Thoracic aorta (tissue), 2 donors: ENCODE results near the gene PQBP1. TPM values are rescaled to one million over a fixed set of nuclear protein-coding genes. Genes with fewer than 3 reads are reported as not detected.

Source experiments
- ATAC-seq: fragments of 150-250 bp; one replicate; pipeline ENCODE4 v1.8.0; 2017; ENCODE audit warnings: low read depth; ENCODE audit not compliant: insufficient number of reproducible peaks, low FRiP score
- DNase-seq: peaks from one replicate; pipeline ENCODE4 v3.0.0-alpha.2; 2020; ENCODE audit warnings: low spot score
- H3K27ac ChIP-seq, 2 donors: fragments of 200-600 bp; sonication (generic); 1 replicate in 1 of 2; 2 replicates in 1 of 2; pipeline ENCODE4 v1.5.1; 2016; ENCODE audit warnings: mild to moderate bottlenecking in 2 of 2, moderate library complexity in 2 of 2
- H3K27me3 ChIP-seq: fragments of 200-600 bp; sonication (generic); replicated peaks from 2 replicates; pipeline ENCODE4 v1.6.0; 2016; ENCODE audit warnings: mild to moderate bottlenecking; ENCODE audit not compliant: insufficient read depth
- H3K36me3 ChIP-seq: fragments of 200-600 bp; sonication (generic); one replicate; pipeline ENCODE4 v1.5.1; 2016
- H3K4me1 ChIP-seq, 2 donors: fragments of 200-600 bp; sonication (generic); 1 replicate in 1 of 2; 2 replicates in 1 of 2; pipeline versions ENCODE4 v1.5.1 to v1.6.0; 2016; ENCODE audit warnings: low read depth in 2 of 2, mild to moderate bottlenecking in 1 of 2; ENCODE audit not compliant: control insufficient read depth in 1 of 2
- H3K4me3 ChIP-seq: fragments of 200-600 bp; sonication (generic); 2 replicates; pipeline ENCODE4 v1.5.1; 2016; ENCODE audit warnings: mild to moderate bottlenecking
- H3K9me3 ChIP-seq: fragments of 200-600 bp; sonication (generic); 2 replicates; pipeline ENCODE4 v1.5.1; 2016
- CTCF ChIP-seq: fragments of 200-600 bp; sonication (generic); IDR thresholded peaks from one replicate; pipeline ENCODE4 v1.5.1; 2019; ENCODE audit warnings: antibody characterized with exemption
- total RNA-seq, 2 donors: library from RNA; depleted of rRNA; stranded (reverse); fragments of >200 nt; gene quantifications; one replicate each; pipeline versions ENCODE4 v1.1.0 to v1.2.3, GENCODE V29; 2016

Gene PQBP1
- total RNA-seq, 2 donors from 2014 or later = 37.5 to 60.2 TPM

- H3K4me1 ChIP-seq = peaks cover 0 to 5% of the 10 kb centered on the region in 2 donors
- no peak overlapping the region for H3K4me3 ChIP-seq
- DNase-seq (no peak), ATAC-seq (no peak)
- H3K9me3 ChIP-seq = no peaks in the 10 kb centered on the region
- H3K27ac ChIP-seq = no peak overlapping the region
- TF ChIP-seq CTCF = no peak
- H3K36me3 ChIP-seq = no peaks in the 10 kb centered on the region
- H3K27me3 ChIP-seq = no peaks in the 10 kb centered on the region
Measured at GRCh38 chrX:48936429-48937053, 38.8 kb downstream of the PQBP1 start.

- no peak overlapping the region for H3K4me3 ChIP-seq
- peak overlapping the region in 1 of 2 donors; percentile 17 for H3K27ac ChIP-seq
- no peak for TF ChIP-seq CTCF
- no peaks in the 10 kb centered on the region for H3K9me3 ChIP-seq
- H3K36me3 ChIP-seq = no peaks in the 10 kb centered on the region
- H3K4me1 ChIP-seq = peaks cover 0 to 5% of the 10 kb centered on the region in 2 donors
- no peak for ATAC-seq
- no peak for DNase-seq
- no peaks in the 10 kb centered on the region for H3K27me3 ChIP-seq
Measured at GRCh38 chrX:48937054-48937907, 39.6 kb downstream of the PQBP1 start.

- ATAC-seq (no peak), DNase-seq (no peak)
- no peaks in the 10 kb centered on the region for H3K9me3 ChIP-seq
- H3K4me1 ChIP-seq = peaks cover 0 to 5% of the 10 kb centered on the region in 2 donors
- no peak overlapping the region for H3K4me3 ChIP-seq
- no peaks in the 10 kb centered on the region for H3K36me3 ChIP-seq
- no peaks in the 10 kb centered on the region for H3K27me3 ChIP-seq
- TF ChIP-seq CTCF = no peak
- H3K27ac ChIP-seq = no peak overlapping the region
Measured at GRCh38 chrX:48938721-48939425, 41.1 kb downstream of the PQBP1 start.

GRCh38 chrX:48939524-48940228 is 41.9 kb downstream of the PQBP1 start:
- DNase-seq (no peak), ATAC-seq (no peak)
- H3K4me3 ChIP-seq = no peak overlapping the region
- no peak overlapping the region for H3K27ac ChIP-seq
- H3K9me3 ChIP-seq = no peaks in the 10 kb centered on the region
- no peaks in the 10 kb centered on the region for H3K27me3 ChIP-seq
- H3K4me1 ChIP-seq = peaks cover 0 to 5% of the 10 kb centered on the region in 2 donors
- no peak for TF ChIP-seq CTCF
- no peaks in the 10 kb centered on the region for H3K36me3 ChIP-seq
